ENCODE data around the gene IL1R2.

DNA sequence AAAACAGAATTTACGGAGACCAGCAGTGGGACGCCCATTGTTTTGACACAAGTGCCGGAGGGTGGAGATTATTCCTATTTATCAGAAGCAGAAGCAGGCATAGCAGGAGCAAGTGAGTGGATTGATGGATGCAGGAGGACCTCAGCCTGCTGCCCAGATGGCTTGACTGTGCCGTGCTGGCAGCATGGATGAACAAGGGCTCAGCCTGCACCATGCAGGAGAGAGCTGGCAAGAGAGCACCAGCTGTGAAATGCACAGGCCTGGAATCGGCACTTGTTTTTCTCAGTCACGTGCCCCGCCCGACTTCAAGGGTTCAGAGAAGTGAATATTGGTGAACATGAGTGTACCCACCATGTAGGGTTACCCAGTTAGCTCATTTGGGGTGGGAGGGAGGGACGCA is 4.0 kb downstream of the IL1R2 start:
- TF ChIP-seq GATA3 (IDR thresholded peaks at IDR 0.05; ENCODE audit: low read depth, low read length) (no peak), GATA2 (IDR thresholded peaks at IDR 0.05; ENCODE audit: low read depth, low read length) (no peak)

All from SH-SY5Y (cell line).